BLaER1 treated with 17β-estradiol and CSF1 and Interleukin-3, amounts not matched to agents 10 nM and 100 nM (cell line): ENCODE results near the gene TTC22.

Experiments used
- H3K27ac ChIP-seq, 11 experiments: shearing (Covaris generic); formaldehyde crosslinking; 2 replicates each; pipeline ENCODE4 v1.8.1; 2022
- H3K27me3 ChIP-seq, 11 experiments: shearing (Covaris generic); formaldehyde crosslinking; 2 replicates each; pipeline ENCODE4 v1.8.1; 2022
- H3K36me3 ChIP-seq, 11 experiments: shearing (Covaris generic); formaldehyde crosslinking; 2 replicates each; pipeline ENCODE4 v1.8.1; 2022
- H3K4me1 ChIP-seq, 10 experiments: shearing (Covaris generic); formaldehyde crosslinking; 2 replicates each; pipeline ENCODE4 v1.8.1; 2022
- H3K4me2 ChIP-seq, 11 experiments: shearing (Covaris generic); formaldehyde crosslinking; 2 replicates each; pipeline ENCODE4 v1.8.1; 2022
- H3K4me3 ChIP-seq, 10 experiments: shearing (Covaris generic); formaldehyde crosslinking; 2 replicates each; pipeline ENCODE4 v1.8.1; 2022
- H3K9ac ChIP-seq, 11 experiments: shearing (Covaris generic); formaldehyde crosslinking; 2 replicates each; pipeline ENCODE4 v1.8.1; 2022
- H3K9me3 ChIP-seq, 11 experiments: shearing (Covaris generic); formaldehyde crosslinking; replicated peaks in 1 of 11; 2 replicates each; pipeline ENCODE4 v1.8.1; 2022
- H4K20me1 ChIP-seq, 11 experiments: shearing (Covaris generic); formaldehyde crosslinking; 2 replicates each; pipeline ENCODE4 v1.8.1; 2022
- Cebpa-rat ChIP-seq, 11 experiments: shearing (Covaris generic); IDR thresholded peaks; 2 replicates each; pipeline ENCODE4 v1.8.1; 2022

Gene TTC22

DNA sequence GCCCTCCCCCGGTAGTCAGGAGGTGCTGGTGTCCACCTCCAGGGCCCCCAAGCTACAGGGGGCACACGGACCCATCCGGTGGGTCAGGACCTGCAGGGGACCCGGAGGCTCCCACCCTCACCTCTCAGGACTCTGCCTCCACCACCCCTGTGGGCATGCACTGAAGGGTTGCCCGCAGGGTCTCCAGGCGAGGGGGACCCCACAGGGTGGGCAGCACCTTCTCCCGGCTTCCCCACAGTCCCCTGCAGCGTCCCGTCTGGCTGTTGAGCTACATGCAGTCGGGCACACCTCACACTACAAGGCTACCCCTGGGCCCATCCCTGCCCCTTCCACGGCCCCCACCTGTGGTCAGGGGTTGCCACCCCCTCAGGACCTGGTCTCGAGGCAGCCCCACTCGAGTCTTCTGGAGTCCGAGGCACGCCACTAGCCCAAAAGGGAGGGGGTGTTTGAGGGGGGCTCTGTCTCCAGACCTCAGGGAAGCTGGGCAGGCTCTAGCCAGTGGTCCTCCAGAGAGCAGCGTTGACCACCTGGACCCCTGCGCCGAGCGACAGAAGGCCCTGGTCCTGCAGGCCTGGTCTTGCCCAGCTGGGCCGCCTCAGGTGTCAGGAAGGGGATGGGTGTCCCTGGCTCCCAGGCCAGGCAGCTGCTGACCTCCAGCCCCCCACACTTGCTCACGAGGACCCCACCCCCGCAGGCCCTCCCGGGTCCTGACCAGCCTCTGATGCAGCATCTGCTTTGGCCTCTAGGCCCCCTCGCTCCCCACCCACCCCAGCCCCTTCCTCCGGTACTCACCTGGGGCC, 46.4 kb downstream of the TTC22 start:
- Histone ChIP-seq H3K27me3 (no peaks in the 10 kb centered on the region), H3K27ac (no peak overlapping the region), H3K4me2 (no peak overlapping the region), H3K36me3 (peaks cover 25 to 41% (median 34%) of the 10 kb centered on the region in 11 experiments), H3K9me3 (no peaks in the 10 kb centered on the region), H3K4me1 (no peaks in the 10 kb centered on the region), H4K20me1 (peaks cover 0 to 13% (median 0%) of the 10 kb centered on the region in 11 experiments; a peak in 4 of 22 replicates), H3K4me3 (no peak overlapping the region), H3K9ac (no peak overlapping the region)
- TF ChIP-seq Cebpa-rat (IDR thresholded peaks at IDR 0.05) = no peak

DNA sequence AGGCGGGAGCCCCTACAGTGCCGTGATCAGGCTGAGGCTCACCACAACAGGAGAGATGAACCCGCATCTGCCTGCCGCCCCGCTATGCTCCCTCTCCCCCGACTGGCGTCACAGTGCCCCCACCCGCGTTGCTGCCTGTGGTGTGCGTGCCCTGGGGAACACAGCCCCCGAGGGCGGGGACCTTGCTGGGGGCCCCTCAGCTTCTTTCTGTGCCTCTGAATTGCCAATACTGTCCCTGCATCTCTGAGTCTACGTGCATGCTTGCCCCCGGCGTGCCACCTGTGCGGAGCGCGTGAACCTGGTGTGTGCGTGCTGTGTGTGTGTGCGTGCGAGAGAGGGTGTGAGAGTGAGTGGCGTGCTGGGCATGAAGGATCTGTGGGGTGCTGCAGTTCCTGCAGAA, 47.1 kb downstream of the TTC22 start:
- Histone ChIP-seq H4K20me1 (peaks cover 0 to 16% (median 0%) of the 10 kb centered on the region in 11 experiments; a peak in 4 of 22 replicates), H3K36me3 (peaks cover 25 to 37% (median 31%) of the 10 kb centered on the region in 11 experiments), H3K27me3 (no peaks in the 10 kb centered on the region), H3K9ac (no peak overlapping the region), H3K4me1 (no peaks in the 10 kb centered on the region), H3K27ac (no peak overlapping the region), H3K4me3 (no peak overlapping the region), H3K4me2 (no peak overlapping the region), H3K9me3 (no peaks in the 10 kb centered on the region)
- no peak for TF ChIP-seq Cebpa-rat (IDR thresholded peaks at IDR 0.05)

DNA sequence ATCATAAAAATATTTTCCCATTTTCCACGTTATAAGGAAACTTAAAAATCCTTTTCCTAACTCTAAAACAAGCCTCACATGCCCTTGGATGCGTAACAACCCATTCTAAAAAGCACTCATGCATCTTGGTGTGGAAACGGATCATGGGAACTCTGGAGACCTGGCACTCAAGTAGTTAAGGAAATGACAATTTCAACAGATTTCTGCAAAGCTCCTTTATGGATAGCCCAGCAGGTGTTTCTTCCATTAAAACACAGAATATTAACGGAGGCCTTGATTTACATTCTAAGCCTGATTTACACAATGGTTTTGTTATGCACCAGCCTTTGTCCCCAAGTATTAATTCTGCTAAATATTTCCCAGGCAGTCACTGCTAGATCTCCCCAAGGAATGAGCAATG, 49.7 kb downstream of the TTC22 start:
- H3K4me2 ChIP-seq = no peak overlapping the region
- TF ChIP-seq Cebpa-rat (IDR thresholded peaks at IDR 0.05) = no peak
- H3K27ac ChIP-seq = no peak overlapping the region
- no peaks in the 10 kb centered on the region for H3K4me1 ChIP-seq
- H3K4me3 ChIP-seq = no peak overlapping the region
- no peak overlapping the region for H3K9ac ChIP-seq
- H3K9me3 ChIP-seq = no peaks in the 10 kb centered on the region
- H4K20me1 ChIP-seq = peaks cover 0 to 16% (median 0%) of the 10 kb centered on the region in 11 experiments; a peak in 4 of 22 replicates
- H3K36me3 ChIP-seq = peaks cover 0 to 11% (median 5%) of the 10 kb centered on the region in 11 experiments; a peak in 17 of 22 replicates
- H3K27me3 ChIP-seq = no peaks in the 10 kb centered on the region

DNA sequence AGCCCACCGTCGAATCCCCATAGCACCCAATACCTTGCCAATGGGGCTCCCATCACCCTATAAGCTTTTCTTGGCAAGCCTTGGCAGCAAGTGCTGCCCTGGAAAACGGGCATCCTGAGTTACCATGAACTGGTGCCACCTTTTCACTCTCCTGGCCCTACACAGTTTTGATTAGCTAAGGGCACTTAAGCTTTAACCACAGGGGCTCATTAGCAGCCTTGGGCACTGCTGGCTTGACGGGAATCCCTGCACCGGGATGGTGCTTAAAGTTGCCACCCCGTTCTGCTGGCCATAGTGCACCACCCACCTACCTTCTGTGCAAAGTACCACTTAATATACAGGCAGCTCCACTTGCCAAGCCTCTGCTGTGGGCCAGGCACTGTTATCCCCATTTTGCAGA, 50.5 kb downstream of the TTC22 start:
- no peak for TF ChIP-seq Cebpa-rat (IDR thresholded peaks at IDR 0.05)
- Histone ChIP-seq H3K4me2 (no peak overlapping the region), H3K9me3 (no peaks in the 10 kb centered on the region), H3K4me3 (no peak overlapping the region), H3K27ac (no peak overlapping the region), H4K20me1 (peaks cover 0 to 16% (median 0%) of the 10 kb centered on the region in 11 experiments; a peak in 3 of 22 replicates), H3K27me3 (no peaks in the 10 kb centered on the region), H3K4me1 (no peaks in the 10 kb centered on the region), H3K36me3 (peaks cover 0 to 4% (median 0%) of the 10 kb centered on the region in 11 experiments; a peak in 4 of 22 replicates), H3K9ac (no peak overlapping the region)

DNA sequence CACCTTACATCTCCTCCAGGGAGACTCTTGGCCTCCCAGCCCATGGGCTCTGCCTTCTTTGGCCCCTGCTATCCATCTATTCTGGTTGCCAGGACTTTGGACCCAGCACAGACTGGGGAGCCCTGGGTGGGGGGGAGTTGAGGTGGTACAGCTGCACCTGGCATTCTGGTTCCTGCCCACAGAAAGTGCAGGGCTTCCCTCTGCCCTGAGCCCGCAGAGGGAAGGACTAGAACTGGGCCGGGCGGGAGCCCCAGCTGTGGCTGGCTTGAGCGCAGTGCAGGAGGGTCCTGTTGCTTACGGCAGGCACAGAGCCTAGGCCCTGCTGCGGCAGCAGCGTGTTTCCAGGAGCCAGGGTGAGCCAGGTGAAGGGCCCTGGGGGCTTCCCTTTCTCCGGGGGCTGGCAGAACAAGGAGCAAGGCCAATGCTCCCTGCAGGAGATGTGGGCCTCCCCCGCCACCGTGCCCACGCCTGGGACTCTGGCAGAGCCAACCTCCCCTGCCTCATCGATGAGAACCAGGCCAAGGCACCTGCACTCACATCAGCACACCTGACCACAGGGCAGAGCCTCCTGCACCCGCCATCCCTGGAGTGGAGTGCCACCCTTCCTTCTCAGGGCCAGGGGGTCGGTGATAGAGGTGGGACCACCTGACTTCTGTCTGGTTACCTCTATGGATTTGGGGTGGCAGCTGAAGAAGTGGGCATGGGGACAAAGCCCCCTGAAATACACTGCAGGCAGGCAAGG, 52.9 kb downstream of the TTC22 start:
- no peaks in the 10 kb centered on the region for H3K27me3 ChIP-seq
- H3K9ac ChIP-seq = no peak overlapping the region
- no peak for TF ChIP-seq Cebpa-rat (IDR thresholded peaks at IDR 0.05)
- peaks cover 0 to 21% (median 8%) of the 10 kb centered on the region in 11 experiments; a peak in 7 of 22 replicates for H4K20me1 ChIP-seq
- H3K4me3 ChIP-seq = no peak overlapping the region
- H3K4me1 ChIP-seq = no peaks in the 10 kb centered on the region
- no peak overlapping the region for H3K4me2 ChIP-seq
- H3K27ac ChIP-seq = no peak overlapping the region
- H3K36me3 ChIP-seq = peaks cover 4 to 24% (median 14%) of the 10 kb centered on the region in 11 experiments; a peak in 21 of 22 replicates
- no peaks in the 10 kb centered on the region for H3K9me3 ChIP-seq

DNA sequence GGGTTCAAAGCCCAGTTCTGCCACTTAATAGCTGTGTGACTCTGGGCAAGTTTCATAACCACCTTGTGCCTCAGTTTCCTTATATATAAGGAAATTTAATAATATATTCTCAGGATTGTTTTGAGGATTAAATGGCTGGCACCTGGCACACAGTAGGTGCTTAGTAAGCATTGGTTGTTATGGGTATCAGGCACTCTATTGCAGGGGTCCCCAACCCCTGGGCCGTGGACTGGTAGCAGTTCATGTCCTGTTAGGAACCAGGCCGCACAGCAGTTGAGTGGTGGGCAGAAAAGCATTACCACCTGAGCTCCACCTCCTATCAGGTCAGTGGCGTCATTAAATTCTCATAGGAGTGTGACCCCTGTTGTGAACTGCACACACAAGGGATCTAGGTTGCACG, 55.3 kb downstream of the TTC22 start:
- TF ChIP-seq Cebpa-rat (IDR thresholded peaks at IDR 0.05) = no peak
- Histone ChIP-seq H3K9me3 (no peaks in the 10 kb centered on the region), H3K27me3 (no peaks in the 10 kb centered on the region), H4K20me1 (peaks cover 0 to 35% (median 26%) of the 10 kb centered on the region in 11 experiments; a peak in 9 of 22 replicates), H3K27ac (no peak overlapping the region), H3K4me3 (no peak overlapping the region), H3K36me3 (peaks cover 28 to 48% (median 38%) of the 10 kb centered on the region in 11 experiments), H3K4me1 (no peaks in the 10 kb centered on the region), H3K9ac (no peak overlapping the region), H3K4me2 (no peak overlapping the region)

DNA sequence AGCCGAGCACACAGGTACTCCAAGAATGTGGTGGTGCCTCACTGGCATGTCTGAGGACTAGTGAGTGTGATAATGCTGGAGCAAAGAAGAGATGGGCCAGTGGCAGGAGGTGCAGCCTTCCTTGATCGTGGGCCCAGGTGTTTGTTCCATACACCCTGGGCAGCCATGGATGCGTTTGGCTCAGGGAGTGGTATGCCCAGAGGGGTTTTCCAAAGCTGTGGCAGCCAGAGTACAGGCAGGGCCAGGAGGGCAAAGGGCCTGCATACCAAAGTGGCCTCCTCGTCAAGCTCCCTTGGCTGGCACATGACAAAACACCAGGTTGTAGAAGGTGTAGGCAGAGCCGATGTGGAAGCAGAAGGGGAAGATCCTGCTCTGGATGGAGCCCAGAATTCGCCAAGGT, 55.8 kb downstream of the TTC22 start:
- H3K4me1 ChIP-seq = no peaks in the 10 kb centered on the region
- H3K36me3 ChIP-seq = peaks cover 34 to 54% (median 44%) of the 10 kb centered on the region in 11 experiments
- H3K4me2 ChIP-seq = no peak overlapping the region
- no peak overlapping the region for H3K27ac ChIP-seq
- peaks cover 0 to 35% (median 29%) of the 10 kb centered on the region in 11 experiments; a peak in 9 of 22 replicates for H4K20me1 ChIP-seq
- no peak for TF ChIP-seq Cebpa-rat (IDR thresholded peaks at IDR 0.05)
- H3K27me3 ChIP-seq = no peaks in the 10 kb centered on the region
- no peaks in the 10 kb centered on the region for H3K9me3 ChIP-seq
- no peak overlapping the region for H3K4me3 ChIP-seq
- H3K9ac ChIP-seq = no peak overlapping the region

DNA sequence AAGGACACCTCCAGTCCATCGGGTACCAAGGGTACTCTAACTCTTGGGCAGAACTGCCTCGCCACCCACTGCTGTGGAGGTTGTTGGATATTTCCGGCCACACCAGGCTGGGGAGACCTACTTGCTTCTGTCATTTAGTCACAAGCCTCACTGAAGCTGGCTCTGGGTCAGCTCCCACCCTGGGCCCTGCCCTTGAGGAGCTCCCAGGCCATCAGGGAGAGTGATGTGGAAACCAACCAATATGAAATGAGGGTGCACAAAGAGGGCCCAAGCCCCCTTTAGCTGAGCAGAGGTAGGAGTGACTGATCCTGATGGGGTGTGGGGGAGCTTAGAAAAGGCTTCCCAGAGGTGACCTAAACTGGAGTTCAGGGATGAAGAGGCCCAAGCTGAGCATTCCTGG, 56.4 kb downstream of the TTC22 start:
- Histone ChIP-seq H3K4me3 (no peak overlapping the region), H3K27me3 (no peaks in the 10 kb centered on the region), H3K27ac (no peak overlapping the region), H3K9ac (no peak overlapping the region), H3K4me2 (no peak overlapping the region), H4K20me1 (peaks cover 0 to 37% (median 29%) of the 10 kb centered on the region in 11 experiments; a peak in 9 of 22 replicates), H3K9me3 (no peaks in the 10 kb centered on the region), H3K36me3 (peaks cover 40 to 60% (median 50%) of the 10 kb centered on the region in 11 experiments), H3K4me1 (no peaks in the 10 kb centered on the region)
- no peak for TF ChIP-seq Cebpa-rat (IDR thresholded peaks at IDR 0.05)
